ENCODE data around the gene KRT1. TPM values are rescaled to one million over a fixed set of nuclear protein-coding genes. Genes with fewer than 3 reads are reported as not detected.

Gene KRT1
- total RNA-seq, 1 donor from 2014 or later, result 3.5 TPM

GRCh38 chr12:52686063-52686462 is 5.9 kb upstream of the KRT1 start:
- intact Hi-C loops (cut with DNase I), result no loop called here
- Histone ChIP-seq H3K9me3 (no peaks in the 10 kb centered on the region), H3K36me3 (no peaks in the 10 kb centered on the region), H3K27ac (no peak overlapping the region), H3K4me3 (no peak overlapping the region), H3K4me1 (peaks cover 3% of the 10 kb centered on the region), H3K27me3 (peaks cover 36% of the 10 kb centered on the region)
- DNase-seq, result no peak
- ATAC-seq, result no peak
- TF ChIP-seq CTCF (IDR thresholded peaks at IDR 0.05), result no peak

GRCh38 chr12:52685406-52685890 is 5.2 kb upstream of the KRT1 start:
- no peak for ATAC-seq
- no peak for DNase-seq
- H3K9me3 ChIP-seq, result no peaks in the 10 kb centered on the region
- no peak overlapping the region for H3K27ac ChIP-seq
- H3K36me3 ChIP-seq, result no peaks in the 10 kb centered on the region
- no peaks in the 10 kb centered on the region for H3K4me1 ChIP-seq
- intact Hi-C loops (cut with DNase I), result no loop called here
- no peak for TF ChIP-seq CTCF (IDR thresholded peaks at IDR 0.05)
- H3K4me3 ChIP-seq, result no peak overlapping the region
- H3K27me3 ChIP-seq, result peaks cover 30% of the 10 kb centered on the region

- H3K9me3 ChIP-seq, result no peaks in the 10 kb centered on the region
- H3K36me3 ChIP-seq, result no peaks in the 10 kb centered on the region
- H3K4me1 ChIP-seq, result no peaks in the 10 kb centered on the region
- DNase-seq, result no peak
- H3K27me3 ChIP-seq, result peaks cover 20% of the 10 kb centered on the region
- H3K27ac ChIP-seq, result no peak overlapping the region
- TF ChIP-seq CTCF (IDR thresholded peaks at IDR 0.05), result no peak
- no peak overlapping the region for H3K4me3 ChIP-seq
- intact Hi-C loops (cut with DNase I), result no loop called here
- no peak for ATAC-seq
Observed at GRCh38 chr12:52684431-52684830, 4.2 kb upstream of the KRT1 start.

- no peak overlapping the region for H3K4me3 ChIP-seq
- H3K9me3 ChIP-seq, result no peaks in the 10 kb centered on the region
- H3K27ac ChIP-seq, result no peak overlapping the region
- TF ChIP-seq CTCF (IDR thresholded peaks at IDR 0.05), result no peak
- H3K27me3 ChIP-seq, result peaks cover 18% of the 10 kb centered on the region
- ATAC-seq (no peak), DNase-seq (no peak)
- H3K4me1 ChIP-seq, result no peaks in the 10 kb centered on the region
- intact Hi-C loops (cut with DNase I), result no loop called here
- H3K36me3 ChIP-seq, result no peaks in the 10 kb centered on the region
Observed at GRCh38 chr12:52683575-52684300, 3.5 kb upstream of the KRT1 start.

- no peak overlapping the region for H3K27ac ChIP-seq
- intact Hi-C loops (cut with DNase I), result no loop called here
- no peak for ATAC-seq
- H3K4me1 ChIP-seq, result no peaks in the 10 kb centered on the region
- H3K9me3 ChIP-seq, result no peaks in the 10 kb centered on the region
- no peak overlapping the region for H3K4me3 ChIP-seq
- no peak for DNase-seq
- no peaks in the 10 kb centered on the region for H3K36me3 ChIP-seq
- no peak for TF ChIP-seq CTCF (IDR thresholded peaks at IDR 0.05)
- H3K27me3 ChIP-seq, result peaks cover 12% of the 10 kb centered on the region
Observed at GRCh38 chr12:52682938-52683574, 2.8 kb upstream of the KRT1 start.
